NCI-H1417 (cell line): Measurements from ENCODE around the gene SPRN.
"Not testable (repeated sequence)": the region's sequence is repeated elsewhere in the genome, so short reads cannot be mapped to it uniquely, and the experiment has no call there.

ENCODE experiments used
- DNase-seq, 3 experiments: peaks; one replicate each; lab custom pipeline; 2025; lab: John Stamatoyannopoulos, UW

The SPRN gene

DNA sequence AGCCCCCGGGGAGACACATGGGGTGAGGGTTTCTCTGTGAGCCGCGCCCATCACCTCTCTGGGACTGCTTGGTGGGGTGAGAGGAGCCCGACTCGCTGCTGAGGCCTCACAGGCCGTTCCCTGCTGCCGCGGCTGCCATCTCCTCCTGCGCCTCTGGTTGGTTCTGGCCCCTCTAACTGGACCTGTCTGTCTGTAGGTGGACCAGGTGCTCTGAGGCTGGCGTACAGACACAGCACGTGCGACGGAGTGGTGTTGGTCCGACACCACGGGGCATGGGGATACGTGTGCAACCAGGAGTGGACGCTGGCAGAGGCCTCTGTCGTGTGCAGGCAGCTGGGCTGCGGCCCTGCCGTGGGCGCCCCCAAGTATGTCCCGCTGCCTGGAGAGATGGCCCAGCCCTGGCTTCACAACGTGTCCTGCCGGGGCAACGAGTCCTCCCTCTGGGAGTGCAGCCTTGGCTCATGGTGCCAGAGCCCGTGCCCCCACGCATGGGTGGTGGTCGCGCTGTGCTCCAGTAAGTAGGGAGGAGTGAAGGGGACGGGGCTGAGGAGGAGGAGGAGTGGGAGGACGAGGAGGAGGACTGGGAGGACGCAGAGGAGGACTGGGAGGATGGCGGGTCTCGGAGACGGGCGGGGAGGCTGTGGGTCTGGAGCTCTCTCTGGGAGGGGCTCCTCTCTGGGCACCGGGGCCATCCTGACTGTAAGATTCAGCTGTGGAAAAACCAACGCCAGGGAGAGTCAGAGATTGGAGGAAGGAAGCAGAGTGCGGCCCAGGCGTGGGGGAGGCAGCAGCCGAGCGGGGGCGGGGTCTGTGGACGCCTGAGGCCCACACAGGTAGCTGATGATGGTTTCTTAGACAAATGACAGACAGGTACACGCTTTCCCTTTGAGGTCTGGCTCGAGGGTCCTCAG lies 31.9 kb upstream of the SPRN start:
- DNase-seq, result no peak

DNA sequence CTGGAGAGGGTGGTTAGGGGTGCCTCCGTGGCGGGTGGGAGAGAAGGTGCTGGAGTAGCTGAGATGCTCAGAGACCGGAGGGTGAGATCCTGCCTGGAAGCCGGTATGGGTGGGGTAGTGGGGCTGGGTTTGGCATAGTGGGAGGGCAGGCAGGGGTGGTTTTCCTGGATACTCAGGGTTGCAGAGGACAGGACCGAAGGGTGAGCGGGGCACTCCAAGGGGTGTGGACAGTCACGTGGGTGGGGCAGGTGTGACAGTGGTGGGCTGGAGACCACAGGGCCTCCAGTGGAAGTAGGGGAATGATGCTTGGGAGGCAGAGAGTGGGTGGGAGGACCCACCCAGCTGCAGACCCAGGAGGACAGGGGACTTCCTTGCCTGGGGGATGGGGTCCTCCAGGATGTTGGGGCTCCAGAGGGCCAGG lies 31.2 kb upstream of the SPRN start:
- DNase-seq, result no peak

DNA sequence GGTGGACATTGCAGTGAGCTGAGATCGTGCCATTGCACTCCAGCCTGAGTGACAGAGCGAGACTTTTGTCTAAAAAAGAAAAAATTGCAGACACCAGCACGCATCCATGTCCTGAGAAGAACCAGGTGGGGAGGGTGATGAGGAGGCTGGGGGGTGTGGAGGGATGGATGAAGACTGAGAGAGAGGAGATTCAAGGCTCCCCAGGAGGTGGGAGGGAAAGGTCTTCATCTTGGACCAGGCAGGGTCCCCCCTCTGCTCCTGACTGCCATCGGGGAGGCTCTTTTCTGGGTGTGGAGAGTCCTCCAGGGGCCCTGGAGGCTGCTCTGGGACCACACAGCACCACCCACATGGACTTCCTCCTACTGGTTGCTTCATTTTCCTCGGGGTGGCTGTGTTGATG lies 30.8 kb upstream of the SPRN start:
- DNase-seq, result no peak

DNA sequence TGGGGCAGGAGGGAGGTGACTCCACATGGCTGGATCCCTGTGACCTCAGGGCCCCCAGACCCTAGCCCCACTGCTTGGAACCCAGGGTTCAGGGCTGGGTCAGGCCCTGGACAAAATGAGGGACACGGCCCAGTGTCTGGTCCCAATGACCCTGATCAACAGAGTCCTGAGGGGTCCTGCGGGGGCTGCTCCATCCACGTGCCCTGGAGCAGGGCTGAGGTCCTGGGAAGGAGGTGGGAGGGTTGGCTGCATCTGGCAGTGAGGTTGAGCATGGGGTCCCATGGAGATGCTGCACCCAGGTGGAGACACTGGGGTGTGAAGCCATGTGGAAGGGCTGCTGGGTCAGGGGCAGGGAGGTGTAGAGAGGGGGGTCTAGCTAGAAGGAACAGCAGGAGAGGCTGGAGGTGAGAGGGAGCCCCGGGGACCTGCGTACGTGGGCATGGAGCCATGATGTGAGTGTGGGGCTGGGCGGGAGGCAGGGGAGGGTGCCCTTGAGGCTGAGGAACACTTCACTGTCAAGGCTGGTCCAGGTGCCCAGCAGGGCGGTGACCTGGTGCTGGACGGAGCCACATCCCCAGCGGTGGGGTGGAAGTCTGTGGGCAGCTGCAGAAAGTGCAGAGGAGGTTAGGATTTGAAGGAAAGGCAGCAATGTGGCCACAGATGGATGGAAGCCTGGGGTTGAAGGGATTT lies 29.9 kb upstream of the SPRN start:
- DNase-seq, result no peak

DNA sequence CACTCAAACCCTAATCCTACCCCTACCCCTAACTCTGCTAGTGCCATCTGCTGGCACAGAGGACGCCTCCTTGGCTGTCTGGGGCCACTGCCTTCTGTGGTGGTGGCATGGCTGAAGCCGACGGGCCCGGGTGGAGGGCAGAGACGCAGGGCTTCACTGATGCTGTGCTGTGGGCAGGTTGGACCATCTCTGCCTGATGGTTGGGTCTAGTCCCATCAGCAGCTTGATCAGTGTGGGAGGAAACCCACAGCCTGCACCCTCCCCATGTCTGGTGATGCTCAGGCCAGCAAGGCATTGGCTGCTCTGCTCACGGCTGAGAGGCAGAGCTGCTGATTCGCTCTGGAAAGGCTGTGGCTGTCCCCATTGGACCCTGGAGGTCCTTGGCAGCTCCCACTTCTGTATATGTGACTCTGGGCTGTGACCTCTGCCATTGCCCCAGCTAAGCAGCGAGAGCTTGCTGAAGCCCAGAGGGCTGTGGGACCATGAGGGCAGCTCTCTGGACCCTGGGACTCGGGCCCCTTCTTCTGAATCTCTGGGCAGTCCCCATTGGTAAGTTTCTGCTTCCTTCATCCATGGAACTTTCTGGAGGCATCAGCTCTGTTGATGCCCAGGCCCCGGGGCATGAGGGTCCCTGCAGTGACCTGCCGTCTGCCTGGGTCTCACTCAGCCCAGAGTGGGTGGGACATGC lies 29.2 kb upstream of the SPRN start, which contains the start of gene SCART1:
Gene SCART1 (plus strand): TSS at position 430 of the 688 bp plus-strand sequence. CDS start 53 bp downstream, at position 483.
- DNase-seq, result no peak

DNA sequence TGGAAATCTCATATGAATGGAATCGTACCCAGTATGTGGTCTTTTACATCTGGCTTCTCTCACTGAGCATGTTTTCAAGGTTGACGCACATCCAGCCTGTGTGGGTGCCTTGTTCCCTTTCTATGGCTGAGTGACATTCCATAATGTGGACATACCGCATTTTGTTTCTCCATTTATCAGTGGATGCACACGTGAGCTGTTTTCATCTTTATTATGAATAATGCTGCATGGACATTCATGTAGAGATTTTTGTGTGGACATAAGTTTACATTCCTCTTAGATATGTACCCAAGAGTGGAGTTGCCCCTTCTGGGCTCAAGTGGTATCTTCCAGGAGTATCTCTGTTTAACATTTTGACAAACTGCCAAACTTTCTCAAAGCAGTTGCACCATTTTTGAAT lies 28.0 kb upstream of the SPRN start:
- DNase-seq, result no peak

DNA sequence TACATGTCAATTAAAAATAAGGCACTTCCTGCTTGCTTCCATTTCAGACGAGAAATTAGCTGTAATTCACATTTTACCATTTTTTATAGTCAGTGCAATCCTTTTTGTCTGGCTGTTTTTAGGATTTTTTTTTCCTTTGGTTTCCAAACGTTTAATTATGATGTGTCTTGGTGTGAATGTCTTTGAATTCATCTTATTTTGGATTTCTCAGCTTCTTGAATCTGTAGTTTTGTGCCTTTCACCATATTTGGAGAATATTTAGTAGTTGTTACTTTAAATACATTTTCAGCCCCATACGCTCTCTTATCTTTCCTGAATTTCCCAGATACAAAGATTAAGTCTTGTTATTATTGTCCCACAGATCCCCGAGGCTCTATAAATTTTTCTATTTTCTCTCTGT lies 26.9 kb upstream of the SPRN start:
- no peak for DNase-seq

DNA sequence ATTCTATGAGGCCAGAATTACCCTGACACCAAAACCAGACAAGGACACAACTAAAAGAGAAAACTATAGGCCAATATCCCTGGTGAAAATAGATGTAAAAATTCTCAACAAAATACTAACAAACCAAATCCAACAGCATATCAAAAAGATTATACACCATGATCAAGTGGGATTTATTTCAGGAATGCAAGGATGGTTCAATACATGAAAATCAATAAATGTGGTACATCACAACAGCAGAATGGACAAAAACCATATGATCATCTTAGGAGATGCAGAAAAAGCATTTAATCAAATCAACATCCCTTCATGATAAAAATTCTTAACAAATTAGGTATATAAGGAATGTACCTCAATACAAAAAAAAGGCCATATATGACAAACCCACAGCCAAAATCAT lies 23.7 kb upstream of the SPRN start:
- no peak for DNase-seq

DNA sequence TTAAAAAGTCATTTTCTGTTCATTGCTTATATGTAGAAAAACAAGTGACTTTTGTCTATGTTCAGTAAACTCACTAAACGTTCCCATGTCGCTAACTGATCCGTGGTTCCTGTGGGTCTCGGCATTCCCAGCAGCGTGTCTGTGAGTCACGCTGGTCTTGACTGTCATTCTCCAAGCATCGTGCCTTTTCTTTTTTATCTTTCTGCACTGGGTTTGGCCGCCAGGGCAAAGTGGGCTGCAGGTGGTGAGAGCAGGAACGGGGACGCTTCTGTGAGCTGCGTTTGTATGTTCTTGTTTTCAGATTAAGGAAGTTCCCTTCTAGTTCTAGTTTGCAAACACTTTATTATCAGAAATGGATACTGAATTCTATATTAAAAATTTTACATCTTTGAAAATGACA lies 22.6 kb upstream of the SPRN start:
- DNase-seq, result no peak

DNA sequence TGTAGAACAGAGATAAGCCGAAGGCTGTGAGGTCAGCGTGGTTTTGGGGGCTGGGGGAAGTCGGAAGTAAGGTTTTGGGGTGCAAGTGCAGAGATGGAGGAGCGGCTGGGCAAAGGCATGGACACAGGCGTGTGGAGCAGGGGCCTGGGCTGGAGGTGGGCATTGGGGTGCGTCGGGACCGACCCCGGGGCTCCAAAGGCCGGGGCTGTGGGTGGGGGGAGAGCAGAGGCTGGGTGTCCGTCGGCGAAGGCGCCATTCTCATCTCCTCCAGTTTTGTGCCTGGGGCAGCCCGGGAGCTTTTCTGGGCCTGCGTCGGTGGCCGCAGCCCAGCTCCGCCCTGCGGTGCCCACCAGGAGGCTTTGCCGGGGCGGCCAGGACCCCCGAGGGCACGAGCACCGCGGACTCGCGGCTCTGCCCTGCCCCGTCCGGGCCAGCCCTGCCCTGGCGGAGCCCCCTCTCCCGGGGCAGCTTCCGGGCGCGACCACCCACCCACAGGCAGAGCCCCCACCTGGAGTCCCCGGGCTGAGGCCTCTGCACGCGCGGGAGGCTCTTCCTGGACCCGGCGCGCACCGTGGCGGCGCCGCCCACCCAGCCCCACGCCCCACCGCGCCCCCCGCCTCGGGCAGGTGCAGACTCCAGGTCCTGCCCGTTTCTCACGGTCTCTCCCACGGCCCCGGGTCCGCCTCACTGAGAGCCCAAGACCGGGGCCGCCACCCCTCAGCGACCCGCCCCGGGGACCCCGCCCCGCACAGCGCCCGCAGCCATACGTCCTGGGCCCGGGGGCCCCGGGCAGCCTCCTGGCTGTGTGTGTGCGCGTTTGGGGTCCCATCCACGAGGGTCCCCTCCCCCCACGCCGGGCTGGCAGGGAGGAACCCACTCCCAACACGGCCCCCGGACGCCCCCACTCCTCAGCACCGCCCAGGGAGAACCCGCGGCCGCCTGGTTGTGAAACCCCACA lies 21.6 kb upstream of the SPRN start:
- no peak for DNase-seq

DNA sequence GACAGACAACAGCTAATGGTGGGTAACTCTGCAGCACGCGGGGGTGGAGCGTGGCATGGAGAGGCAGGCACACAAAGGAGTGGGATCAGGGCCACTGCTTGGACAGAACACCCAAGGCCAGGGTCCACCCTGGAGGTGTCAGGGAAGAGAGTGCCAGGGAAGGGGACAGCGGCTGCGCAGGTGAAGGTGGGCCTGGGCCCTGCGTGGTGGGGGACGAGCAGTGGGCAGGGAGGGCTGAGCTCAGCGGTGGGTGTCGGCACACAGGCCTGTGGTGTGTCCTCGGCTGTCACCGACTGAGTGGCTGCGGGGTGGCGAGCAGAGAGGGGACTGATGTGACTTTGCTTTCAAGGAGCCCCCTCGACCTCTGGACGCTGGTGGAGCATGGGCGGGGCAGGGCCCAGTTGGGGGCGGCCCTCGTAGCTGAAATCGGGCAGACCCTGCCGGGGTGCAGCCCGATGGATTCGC lies 20.9 kb upstream of the SPRN start:
- DNase-seq, result no peak

DNA sequence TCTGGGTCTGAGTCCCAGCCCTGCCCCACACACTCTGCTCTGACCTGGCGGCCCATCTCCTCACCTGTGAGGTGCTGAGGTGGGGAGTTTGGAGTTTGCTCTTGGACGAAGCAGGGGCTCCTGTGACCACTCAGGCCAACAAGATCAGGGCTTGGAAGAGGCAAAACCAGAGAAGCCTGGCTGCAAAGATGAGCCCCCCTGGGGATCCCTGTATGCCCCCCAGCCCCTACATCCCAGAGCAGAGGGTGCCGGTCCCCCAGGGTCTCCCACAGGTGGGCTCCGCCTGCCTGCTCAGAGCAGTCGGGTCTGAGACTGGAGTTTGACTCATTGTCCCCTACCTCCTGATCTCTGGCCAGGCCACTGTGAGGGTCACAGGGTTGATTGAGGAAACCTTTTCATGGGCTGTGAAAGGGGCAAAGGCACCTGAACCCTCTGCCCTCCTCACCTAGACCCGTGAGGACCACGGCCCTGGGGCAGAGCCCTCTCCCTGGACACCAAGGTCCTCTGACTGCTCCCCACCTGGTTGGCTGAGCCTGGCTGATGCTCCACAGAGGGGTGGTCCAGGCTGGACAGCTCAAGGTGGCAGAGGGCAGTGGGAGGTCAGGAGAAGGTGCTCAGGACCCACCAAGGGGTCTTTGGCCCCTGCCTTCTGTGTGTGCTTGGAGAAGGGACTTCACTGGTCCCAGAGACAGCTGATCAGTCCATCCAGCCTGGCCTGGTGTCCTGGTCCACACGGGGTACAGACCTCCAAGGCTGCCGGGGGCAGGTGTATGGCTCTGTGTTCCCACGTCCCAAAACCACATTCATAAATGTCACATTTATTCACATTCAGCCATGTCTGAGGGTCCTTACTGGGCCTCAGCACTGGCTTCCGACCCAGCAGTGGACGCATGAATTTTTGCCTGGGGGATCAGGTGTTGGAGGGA lies 20.2 kb upstream of the SPRN start:
- no peak for DNase-seq

DNA sequence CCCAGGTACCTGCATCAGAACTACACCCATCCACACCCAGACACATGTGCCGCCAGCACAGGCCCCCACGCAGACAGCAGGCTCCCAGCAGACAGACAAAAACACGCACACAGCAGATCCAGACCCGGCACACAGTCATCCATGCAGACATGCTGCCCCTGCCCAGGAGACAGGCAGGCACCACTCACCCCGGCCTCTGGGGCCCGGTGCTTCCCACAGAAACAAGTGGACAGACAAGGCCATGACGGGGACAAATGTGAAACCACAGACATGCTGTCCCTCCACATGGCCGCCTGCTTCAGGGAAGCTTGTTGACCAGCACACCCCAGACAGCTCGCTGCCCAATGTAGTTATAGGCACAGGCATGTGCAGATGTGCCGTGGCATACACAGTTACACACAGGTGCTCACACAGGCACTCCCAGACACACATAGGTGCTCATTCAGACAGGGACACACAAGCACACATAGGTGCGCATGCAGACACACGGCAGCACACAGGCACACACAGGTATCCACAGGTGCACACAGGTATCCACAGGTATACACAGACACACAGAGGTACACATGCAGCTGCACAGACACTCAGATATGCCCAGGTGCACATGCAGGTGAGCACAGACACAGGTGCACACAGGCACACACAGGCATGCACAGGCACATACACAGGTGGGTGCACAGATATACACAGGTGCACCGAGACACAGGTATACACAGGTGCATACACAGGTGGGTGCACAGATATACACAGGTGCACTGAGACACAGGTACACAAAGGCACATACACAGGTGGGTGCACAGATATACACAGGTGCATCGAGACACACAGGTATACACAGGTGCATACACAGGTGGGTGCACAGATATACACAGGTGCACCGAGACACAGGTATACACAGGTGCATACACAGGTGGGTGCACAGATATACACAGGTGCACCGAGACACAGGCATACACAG lies 18.8 kb upstream of the SPRN start:
- DNase-seq, result no peak

DNA sequence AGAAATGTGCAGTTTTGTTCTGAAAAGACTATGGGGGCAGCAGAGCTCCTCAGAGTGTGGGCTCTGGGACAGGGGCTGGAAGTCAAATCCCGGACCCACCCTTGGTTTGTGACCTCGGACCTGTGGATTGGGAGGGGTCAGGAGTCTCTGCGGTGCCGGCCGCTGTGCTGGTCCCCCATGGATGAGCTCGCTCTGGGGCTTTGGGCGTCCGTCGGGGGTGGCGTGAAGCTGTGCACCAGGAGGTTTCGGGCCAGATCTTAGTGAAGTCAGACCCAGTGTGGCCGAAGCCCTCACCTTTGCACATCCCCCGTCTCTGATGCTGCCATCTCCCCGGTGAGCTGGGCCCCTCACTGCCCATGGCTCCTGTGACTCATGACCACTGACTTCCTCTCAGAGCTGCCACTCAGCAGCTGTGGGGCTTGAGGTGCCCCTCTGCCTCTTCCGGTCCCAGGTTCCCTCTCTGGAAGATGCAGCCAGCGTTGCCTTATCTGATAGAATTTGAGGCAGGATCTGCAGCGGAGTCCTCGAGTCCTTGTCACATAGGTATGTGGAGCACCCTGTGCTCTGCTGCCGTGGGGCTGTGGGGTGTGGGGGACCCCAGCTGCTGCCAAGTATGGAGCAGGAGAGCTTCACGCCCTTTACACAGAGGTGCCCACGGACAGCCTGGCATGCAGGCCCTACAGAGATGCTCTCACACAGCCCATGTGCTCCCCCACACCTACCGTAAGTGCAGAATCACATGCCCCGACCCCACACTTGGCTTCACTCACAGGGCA lies 18.0 kb upstream of the SPRN start:
- DNase-seq, result no peak

DNA sequence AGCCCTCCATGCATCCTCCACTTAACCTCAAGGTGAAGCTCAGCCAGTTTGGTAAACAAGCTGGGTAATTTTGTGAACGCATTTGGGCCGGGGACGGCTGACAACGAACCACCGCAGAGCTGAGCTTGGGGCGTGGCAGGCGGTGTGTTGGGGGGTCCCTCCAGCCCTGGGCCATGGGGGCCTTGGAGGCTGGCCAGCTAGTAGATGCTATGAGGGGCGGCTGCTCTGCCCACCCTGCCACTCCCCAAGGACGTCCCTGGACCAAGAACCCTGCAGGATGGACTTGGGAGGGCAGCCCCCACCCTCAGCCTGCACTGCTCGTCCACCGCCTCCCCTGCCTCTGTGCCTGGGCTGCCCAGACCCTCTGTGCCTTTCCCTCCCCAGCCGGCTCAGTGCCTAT lies 17.4 kb upstream of the SPRN start:
- DNase-seq, result no peak

DNA sequence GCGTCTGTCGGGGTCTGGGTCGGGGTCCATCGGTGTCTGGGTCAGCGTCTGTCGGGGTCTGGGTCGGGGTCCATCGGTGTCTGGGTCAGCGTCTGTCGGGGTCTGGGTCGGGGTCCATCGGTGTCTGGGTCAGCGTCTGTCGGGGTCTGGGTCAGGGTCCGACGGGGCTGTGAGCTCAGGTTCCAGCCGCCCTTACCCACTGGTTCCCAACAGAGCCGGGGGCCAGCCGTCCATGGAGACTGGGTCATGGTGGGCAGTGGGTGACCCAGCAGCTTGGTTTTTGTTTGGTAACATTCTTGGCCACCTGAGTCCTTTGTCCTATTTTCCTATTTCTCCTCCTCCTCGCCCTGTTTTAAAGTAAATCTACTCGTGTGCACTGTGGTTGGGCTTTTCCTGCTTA lies 16.9 kb upstream of the SPRN start:
- DNase-seq, result not testable (repeated sequence)

DNA sequence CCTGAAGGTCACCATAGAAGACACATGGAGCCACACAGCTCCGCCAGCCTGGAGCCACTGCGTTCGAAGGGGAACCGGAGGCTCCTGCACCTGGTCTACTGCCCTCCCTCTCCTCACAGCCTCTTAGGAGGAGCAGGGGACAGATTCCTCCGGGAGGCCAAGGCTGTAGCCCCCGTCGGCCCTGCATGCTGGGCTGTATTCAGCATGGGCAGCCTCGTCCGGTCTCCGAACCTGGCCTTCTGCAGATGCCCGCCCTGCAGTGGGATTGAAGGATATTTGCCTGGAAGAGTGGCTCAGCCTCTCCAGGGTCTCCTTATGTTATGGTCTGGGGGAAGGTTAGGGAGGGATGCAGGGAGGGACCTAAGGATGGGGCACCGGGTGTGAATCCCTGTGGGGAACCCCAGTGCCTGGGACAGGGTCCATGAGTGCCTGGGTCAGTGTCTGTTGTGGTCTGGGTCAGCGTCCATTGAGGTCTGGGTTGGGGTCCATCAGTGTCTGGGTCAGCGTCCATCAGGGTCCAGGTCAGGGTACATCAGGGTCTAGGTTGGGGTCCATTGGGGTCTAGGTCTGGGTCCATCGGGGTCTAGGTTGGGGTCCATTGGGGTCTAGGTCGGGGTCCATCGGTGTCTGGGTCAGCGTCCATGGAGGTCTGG lies 16.3 kb upstream of the SPRN start:
- no peak for DNase-seq
